Measurements from ENCODE around the gene MT3.

The MT3 gene

DNA sequence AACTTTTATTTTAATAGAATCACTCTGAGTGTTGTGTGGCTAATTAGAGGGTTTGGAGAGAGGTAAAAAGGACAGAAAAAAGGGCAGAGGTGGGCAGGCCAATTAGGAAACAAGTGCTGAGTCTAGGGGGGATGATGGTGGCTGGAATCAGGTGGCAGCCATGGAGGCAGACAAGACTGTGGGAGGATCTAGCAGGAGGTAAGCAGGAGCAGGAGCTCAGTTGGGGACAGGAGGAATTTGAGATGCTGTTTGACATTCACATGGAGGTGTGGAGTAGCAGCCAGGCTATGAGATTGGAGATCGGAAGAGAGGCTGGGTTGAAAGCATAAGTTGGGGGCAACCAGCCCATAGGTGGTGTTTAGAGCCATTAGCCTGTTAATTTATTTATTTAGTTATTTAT is 28.2 kb upstream of the MT3 start:
- TF ChIP-seq, protein P1, sequence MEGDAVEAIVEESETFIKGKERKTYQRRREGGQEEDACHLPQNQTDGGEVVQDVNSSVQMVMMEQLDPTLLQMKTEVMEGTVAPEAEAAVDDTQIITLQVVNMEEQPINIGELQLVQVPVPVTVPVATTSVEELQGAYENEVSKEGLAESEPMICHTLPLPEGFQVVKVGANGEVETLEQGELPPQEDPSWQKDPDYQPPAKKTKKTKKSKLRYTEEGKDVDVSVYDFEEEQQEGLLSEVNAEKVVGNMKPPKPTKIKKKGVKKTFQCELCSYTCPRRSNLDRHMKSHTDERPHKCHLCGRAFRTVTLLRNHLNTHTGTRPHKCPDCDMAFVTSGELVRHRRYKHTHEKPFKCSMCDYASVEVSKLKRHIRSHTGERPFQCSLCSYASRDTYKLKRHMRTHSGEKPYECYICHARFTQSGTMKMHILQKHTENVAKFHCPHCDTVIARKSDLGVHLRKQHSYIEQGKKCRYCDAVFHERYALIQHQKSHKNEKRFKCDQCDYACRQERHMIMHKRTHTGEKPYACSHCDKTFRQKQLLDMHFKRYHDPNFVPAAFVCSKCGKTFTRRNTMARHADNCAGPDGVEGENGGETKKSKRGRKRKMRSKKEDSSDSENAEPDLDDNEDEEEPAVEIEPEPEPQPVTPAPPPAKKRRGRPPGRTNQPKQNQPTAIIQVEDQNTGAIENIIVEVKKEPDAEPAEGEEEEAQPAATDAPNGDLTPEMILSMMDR (IDR thresholded peaks at IDR 0.05; ENCODE audit: extremely low read depth, missing control alignments) = no peak
- no peak for DNase-seq (ENCODE audit: low spot score)

DNA sequence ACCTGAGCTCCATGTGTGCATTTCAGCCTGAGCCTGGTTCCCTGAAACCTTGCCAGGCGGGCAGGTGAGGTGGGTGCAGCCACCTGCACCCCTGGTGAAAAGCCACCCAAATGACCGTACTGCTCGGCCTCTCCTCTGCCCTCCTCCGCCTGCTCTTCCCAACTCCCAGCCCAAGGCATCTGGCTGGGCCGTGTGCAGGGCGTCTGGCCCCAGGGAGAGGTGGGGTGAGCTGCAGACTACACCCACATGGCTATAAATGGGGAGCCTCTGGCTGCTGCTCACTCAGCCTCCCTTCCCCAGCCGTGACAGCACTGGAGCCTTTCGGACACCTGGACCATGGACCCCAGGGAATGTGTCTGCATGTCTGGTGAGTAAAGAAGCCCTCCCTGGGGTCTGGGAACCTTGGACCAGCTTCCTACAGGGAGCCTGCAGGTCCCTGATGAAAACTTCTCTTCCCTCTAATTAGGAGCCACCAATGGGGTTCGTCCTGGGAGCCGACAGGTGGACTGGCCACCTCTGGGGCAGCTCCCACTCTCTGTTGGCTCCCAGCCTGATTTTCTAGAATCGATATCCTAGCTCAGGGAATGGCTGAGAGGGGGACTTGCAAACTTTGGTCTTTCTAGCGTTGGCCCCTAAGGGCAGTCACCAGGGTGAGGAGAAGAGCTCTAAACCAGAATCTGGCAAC is 24.4 kb upstream of the MT3 start, which contains the start of gene MT4:
MT4 (plus strand) TSS at position 281 of the 685 bp plus-strand sequence; CDS start at position 337, 56 bp downstream.
- DNase-seq (ENCODE audit: low spot score) = no peak
- TF ChIP-seq, protein P1 (IDR thresholded peaks at IDR 0.05; ENCODE audit: extremely low read depth, missing control alignments) = no peak

DNA sequence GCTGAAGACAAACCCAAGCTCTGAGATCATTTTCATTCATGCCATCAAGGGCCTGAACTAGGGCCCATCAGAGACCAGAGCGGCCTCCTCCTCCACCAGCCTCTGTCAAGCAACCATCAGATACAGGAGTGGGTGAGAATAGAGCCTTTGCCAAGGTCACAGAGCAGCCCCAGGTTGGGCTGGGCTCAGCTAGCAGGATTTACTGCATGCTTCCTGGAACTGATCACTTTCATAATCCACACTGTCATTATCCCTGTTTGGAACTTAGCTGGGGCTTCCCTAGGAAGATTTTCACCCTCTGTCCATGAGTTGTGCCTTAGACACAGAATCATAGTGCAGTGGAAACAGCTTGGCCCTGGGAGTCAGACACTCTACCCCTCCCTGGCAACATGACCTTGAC is 19.4 kb upstream of the MT3 start:
- TF ChIP-seq, protein P1 (IDR thresholded peaks at IDR 0.05; ENCODE audit: extremely low read depth, missing control alignments) = no peak
- no peak for DNase-seq (ENCODE audit: low spot score)

DNA sequence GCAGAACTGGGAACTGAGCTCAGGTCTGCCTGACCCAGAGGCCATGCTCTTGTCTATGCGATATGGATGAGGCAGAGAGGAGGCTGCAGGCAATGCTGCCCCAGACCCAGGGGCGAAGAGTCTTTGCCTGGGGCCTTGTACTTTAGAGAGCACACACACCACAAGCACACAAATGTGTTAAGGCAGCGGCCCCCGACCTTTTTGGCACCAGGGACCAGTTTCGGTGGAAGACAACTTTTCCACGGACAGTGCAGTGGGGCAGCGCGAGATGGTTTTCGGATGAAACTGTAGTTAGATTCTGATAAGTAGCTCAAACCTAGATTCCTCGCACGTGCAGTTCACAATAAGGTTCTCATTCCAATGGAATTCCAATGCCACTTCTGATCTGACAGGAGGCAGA is 17.8 kb upstream of the MT3 start:
- no peak for DNase-seq (ENCODE audit: low spot score)
- TF ChIP-seq, protein P1 (IDR thresholded peaks at IDR 0.05; ENCODE audit: extremely low read depth, missing control alignments) = no peak

DNA sequence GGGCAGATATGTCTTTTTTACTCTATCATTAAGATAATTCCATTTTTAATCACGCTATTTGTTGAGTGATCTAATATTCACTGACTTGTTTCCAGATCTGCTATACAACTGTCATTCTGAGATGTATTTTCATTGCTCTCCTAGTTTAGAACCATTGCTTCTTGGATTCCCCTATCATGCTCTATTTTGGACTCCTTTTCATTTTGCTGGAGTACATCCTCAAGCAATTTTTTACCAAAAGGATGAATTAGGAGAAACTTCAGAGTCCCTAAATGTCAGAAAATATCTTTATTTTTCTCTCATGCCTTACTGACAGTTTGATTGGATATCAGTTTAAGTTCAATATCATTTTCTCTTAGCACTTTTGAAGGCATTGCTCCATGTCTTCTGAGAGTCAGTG is 14.7 kb upstream of the MT3 start:
- TF ChIP-seq, protein P1 (IDR thresholded peaks at IDR 0.05; ENCODE audit: extremely low read depth, missing control alignments) = no peak
- no peak for DNase-seq (ENCODE audit: low spot score)

DNA sequence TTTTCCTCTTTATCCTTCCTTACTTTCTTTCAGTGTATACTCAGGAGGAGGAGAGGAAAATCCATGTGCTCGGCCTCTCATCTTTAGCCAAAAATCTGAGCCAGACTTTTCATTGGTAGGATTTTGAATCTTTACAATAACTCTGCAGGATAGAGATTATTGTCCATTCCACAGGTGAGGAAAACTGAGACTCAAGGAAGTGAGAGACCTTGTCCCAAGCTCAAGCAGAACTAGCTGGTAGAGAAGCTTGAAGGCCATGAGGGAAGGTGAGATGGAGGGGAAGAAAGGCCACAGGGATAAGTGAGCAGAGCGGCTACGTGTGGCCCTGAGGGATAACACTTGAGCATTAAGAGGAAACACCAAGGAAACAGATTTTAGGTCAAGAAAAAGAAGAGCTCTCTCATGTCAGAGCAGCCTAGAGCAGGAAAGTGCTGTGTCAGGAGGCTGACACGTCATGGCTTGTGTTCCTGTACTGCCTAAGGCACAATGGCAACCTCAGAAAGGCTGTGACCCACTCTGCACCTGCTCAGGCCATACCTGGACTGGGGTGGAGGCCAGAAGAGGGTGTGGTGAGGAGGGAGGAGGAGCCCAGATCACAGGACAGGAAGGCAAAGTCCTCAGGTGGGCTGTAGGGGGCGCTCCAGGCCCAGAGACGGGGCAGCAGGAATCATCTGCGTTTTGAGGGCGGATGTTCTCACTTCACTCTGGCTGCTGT is 12.6 kb upstream of the MT3 start:
- DNase-seq (ENCODE audit: low spot score) = peak; percentile 86
- TF ChIP-seq, protein P1 (IDR thresholded peaks at IDR 0.05; ENCODE audit: extremely low read depth, missing control alignments) = peak; percentile 71

DNA sequence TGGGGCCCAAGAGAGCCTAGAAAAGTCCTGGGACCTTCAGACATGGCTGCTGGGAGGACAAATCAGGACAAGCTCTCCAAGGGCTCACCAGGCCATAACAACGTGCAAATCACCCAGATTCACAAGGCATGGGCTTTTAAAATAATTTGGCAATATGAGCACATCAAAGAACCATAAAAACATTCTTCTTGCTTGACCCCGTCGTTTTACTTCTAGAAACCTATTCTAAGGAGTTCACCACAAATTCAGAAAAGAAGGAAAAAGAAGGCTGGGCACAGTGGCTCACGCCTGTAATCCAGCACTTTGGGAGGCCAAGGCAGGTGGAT is 12.1 kb upstream of the MT3 start:
- TF ChIP-seq, protein P1 (IDR thresholded peaks at IDR 0.05; ENCODE audit: extremely low read depth, missing control alignments) = no peak
- DNase-seq (ENCODE audit: low spot score) = no peak
